Spinal cord (tissue), 10 donors: ENCODE measurements around the gene LCN10. TPM values are rescaled to one million over a fixed set of nuclear protein-coding genes. Genes with fewer than 3 reads are reported as not detected.
"Not testable (repeated sequence)": the region's sequence is repeated elsewhere in the genome, so short reads cannot be mapped to it uniquely, and the experiment has no call there.

Experiments used
- DNase-seq, 6 donors: peaks; one replicate each; pipeline versions ENCODE4 v3.0.0 to v3.0.0-alpha.2; 2013 to 2015; ENCODE audit warnings: low spot score in 6 of 6, low read depth in 4 of 6
- H3K27ac ChIP-seq: one replicate; pipeline ENCODE4 v1.5.1; 2013; ENCODE audit warnings: low read depth, low read length, control low read depth
- H3K27me3 ChIP-seq: one replicate; pipeline ENCODE4 v1.6.1; 2013; ENCODE audit warnings: low read length; ENCODE audit not compliant: control insufficient read depth, insufficient read depth
- H3K36me3 ChIP-seq: one replicate; pipeline ENCODE4 v1.6.1; 2013; ENCODE audit warnings: low read length; ENCODE audit not compliant: control insufficient read depth, insufficient read depth
- H3K4me1 ChIP-seq: one replicate; pipeline ENCODE4 v1.6.1; 2013; ENCODE audit warnings: low read length; ENCODE audit not compliant: control insufficient read depth, insufficient read depth
- H3K4me3 ChIP-seq: one replicate; pipeline ENCODE4 v1.5.1; 2013; ENCODE audit warnings: low read depth, low read length, control low read depth
- H3K9me3 ChIP-seq: one replicate; pipeline ENCODE4 v1.6.1; 2013; ENCODE audit warnings: low read length; ENCODE audit not compliant: control insufficient read depth, insufficient read depth
- WGBS: methylation state at CpG from one replicate; pipeline ENCODE4 v1.1.5; 2013; ENCODE audit warnings: missing lambda C conversion rate; ENCODE audit not compliant: insufficient coverage; 5-methylcytosine and 5-hydroxymethylcytosine counted together
- long read RNA-seq, 4 donors: transcript quantifications; one replicate each; lab custom pipeline, GENCODE V29; 2026
- polyA plus RNA-seq, 2 donors: library from polyadenylated mRNA; unstranded; fragments of 120-200 nt; gene quantifications; one replicate each; pipeline ENCODE4 v1.2.1, GENCODE V29; 2013; ENCODE audit not compliant: insufficient read length in 2 of 2
- total RNA-seq, 2 donors: library from RNA; depleted of rRNA in 1 of 2; stranded (reverse); fragments of 120-200 nt in 1 of 2; fragments of >200 nt in 1 of 2; gene quantifications; one replicate each; pipeline versions ENCODE4 v1.2.3 to v1.2.4, GENCODE V29; 2013 to 2014
- donor health status: healthy.

LCN10 gene
- total RNA-seq (not detected), polyA plus RNA-seq (not detected)
- long read RNA-seq, donor 1 = 0 reads
- long read RNA-seq, donor 2 = 0 reads
- long read RNA-seq, donor 3 = 0 reads
- long read RNA-seq, donor 4 = 0 reads

DNA sequence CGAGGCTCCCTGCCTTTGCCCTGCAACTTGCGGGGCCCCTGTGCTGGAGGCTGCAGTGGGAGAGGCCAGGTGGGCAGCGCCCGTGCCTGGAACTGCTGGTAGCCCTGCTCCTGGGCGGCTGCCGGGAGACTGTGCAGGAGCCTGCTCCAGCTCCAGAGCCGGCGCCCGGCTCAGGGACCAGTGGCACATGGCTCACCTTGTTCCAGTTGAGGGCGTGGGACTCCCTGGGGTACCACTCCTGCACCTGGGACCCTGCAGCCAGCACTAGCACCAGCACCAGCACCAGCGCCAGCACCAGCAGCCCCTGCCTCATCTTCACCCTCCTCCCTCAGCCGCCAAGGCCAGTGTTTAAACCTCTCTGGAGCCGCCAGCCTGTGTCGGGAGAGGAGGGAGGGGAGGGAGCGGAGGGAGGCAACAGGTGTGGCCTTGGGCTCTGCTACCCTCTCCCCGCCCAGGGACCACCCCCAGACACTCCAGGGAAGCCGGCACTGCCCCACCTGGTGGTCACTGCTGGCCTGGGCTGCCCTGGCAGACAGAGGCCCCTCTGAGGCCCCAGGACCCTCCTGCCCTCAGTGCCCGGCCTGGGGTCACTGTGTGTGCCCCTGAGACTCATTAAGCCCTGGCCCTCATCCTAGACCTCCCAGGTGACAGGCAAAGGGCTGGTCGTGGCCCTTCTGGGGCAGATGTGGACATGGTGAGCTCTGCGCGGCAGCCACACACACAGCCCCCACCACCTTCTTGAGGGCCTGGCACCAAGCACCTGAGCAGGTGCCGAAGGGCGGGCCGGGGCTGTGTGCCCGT, at the start of gene LCN10:
TSS of gene LCN10 (minus strand) at position 350 of the 801 bp plus-strand sequence. CDS start at position 313, 37 bp downstream.
- WGBS = 56% methylated on average over 16 of the region's 25 CpGs
- peaks cover 23% of the 10 kb centered on the region for H3K27me3 ChIP-seq
- H3K9me3 ChIP-seq = no peaks in the 10 kb centered on the region
- no peak for DNase-seq
- H3K36me3 ChIP-seq = peaks cover 3% of the 10 kb centered on the region
- no peak within 1 kb of the TSS for H3K4me3 ChIP-seq
- peaks cover 21% of the 10 kb centered on the region for H3K4me1 ChIP-seq
- no peak within 1 kb of the TSS for H3K27ac ChIP-seq

DNA sequence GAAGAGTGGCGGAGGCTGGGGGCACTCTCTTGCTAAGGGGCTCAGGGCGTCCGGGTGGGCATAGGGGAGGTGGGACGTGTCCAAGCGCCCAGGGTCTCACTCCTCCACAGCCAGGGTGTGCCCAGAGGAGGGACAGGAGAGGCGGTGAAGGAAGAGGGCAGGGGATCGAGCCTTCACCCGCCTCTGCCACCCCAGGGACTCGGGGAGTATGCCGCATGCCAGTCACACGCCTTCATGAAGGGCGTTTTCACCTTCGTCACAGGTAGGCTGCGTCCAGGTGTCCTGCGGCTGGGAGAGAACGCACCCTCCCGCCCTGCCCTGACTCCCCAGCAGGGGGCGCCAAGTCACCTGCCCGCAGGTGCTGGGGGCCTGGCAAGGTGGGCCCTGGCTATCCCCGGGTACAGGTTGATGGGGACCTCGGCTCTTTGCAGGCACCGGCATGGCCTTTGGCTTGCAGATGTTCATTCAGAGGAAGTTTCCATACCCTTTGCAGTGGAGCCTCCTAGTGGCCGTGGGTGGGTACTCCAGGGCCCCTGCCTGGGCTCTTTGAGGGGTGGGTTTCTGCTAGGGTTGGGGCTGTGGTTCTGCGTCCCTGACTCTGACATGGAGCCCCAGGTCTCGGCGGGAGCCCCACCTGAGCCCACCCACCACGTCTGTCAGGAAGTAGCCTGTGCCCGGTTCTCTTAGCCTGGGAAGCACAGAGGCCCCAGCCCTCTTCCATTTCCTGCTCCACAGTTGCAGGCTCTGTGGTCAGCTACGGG, 49.0 kb upstream of the LCN10 start:
- peak overlapping the region; percentile 95 for H3K27ac ChIP-seq
- H3K4me1 ChIP-seq = peaks cover 45% of the 10 kb centered on the region
- WGBS = 7% methylated on average over 27 of the region's 29 CpGs
- DNase-seq = no peak
- peaks cover 3% of the 10 kb centered on the region for H3K27me3 ChIP-seq
- peaks cover 26% of the 10 kb centered on the region for H3K36me3 ChIP-seq
- H3K9me3 ChIP-seq = no peaks in the 10 kb centered on the region
- peak overlapping the region; percentile 88 for H3K4me3 ChIP-seq

DNA sequence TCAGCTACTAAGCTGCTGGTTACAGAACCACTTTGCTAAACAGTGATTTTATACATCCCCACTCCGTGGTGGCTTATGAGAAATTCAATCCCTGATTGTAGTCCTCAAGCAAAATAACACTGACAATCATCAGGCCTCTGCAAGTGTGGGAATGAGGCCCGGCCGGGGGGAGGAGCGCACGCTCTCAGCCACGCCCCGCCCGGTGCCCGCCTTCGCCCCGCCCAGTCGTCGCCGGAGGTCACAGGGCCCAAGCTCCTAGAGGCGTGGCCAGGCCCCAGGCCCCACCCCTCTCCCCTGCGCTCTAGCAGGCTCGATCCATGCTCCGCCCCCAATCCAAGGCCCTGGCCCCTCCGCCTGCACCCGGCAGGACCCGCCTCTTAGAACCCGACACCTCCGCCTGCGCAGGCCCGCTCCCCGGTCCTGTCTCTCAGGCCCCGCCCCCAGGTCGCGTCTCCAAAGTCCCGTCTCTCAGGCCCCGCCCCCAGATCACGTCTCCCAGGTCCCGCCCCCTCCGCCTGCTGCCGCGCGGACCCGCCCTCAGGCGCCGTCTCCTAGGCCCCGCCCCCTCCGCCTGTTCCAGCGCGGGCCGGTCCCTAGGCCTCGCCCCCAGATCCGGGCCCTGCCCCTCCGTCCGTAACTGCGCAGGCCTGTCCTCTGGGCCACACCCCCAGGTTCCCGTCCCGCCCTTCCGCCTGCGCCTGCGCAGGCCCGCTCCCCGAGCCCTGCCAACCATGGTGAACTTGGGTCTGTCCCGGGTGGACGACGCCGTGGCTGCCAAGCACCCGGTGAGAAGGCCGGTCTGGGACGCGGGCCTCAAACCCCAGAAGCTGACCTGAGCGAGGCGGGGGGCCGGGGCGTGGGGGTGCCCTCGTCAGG, 48.1 kb upstream of the LCN10 start, which contains the start of gene TMEM141:
TSS of gene TMEM141 (plus strand) at position 705 of the 876 bp plus-strand sequence. CDS start at position 732, 27 bp downstream.
- DNase-seq = peak; percentile 85 to 100 (median 98)
- Histone ChIP-seq H3K9me3 (no peaks in the 10 kb centered on the region), H3K4me1 (peaks cover 39% of the 10 kb centered on the region), H3K36me3 (peaks cover 26% of the 10 kb centered on the region), H3K27me3 (no peaks in the 10 kb centered on the region), H3K27ac (peak within 1 kb of the TSS; percentile 95), H3K4me3 (peak within 1 kb of the TSS; percentile 88)
- under 1% methylated on average over 67 of the region's 70 CpGs for WGBS

DNA sequence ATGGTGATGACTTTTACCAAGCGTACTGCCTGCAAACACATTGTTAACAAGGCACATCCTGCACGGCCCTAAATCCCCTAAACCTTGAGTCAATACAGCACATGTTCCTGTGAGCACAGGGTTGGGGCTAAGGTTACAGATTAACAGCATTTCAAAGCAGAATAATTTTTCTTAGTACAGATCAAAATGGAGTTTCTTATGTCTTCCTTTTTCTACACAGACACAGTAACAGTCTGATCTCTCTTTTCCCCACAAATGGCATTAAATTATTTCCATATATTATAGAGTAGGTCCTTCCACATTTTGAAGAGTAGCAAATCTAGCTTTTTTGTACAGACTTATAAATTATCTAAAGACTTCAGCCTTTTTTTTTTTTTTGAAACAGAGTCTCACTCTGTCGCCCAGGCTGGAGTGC, 46.8 kb upstream of the LCN10 start:
- Histone ChIP-seq H3K9me3 (no peaks in the 10 kb centered on the region), H3K4me3 (no peak overlapping the region), H3K36me3 (peaks cover 24% of the 10 kb centered on the region), H3K4me1 (peaks cover 33% of the 10 kb centered on the region), H3K27me3 (no peaks in the 10 kb centered on the region), H3K27ac (no peak overlapping the region)
- 75% methylated on average over 2 of the region's 3 CpGs for WGBS
- no peak for DNase-seq

DNA sequence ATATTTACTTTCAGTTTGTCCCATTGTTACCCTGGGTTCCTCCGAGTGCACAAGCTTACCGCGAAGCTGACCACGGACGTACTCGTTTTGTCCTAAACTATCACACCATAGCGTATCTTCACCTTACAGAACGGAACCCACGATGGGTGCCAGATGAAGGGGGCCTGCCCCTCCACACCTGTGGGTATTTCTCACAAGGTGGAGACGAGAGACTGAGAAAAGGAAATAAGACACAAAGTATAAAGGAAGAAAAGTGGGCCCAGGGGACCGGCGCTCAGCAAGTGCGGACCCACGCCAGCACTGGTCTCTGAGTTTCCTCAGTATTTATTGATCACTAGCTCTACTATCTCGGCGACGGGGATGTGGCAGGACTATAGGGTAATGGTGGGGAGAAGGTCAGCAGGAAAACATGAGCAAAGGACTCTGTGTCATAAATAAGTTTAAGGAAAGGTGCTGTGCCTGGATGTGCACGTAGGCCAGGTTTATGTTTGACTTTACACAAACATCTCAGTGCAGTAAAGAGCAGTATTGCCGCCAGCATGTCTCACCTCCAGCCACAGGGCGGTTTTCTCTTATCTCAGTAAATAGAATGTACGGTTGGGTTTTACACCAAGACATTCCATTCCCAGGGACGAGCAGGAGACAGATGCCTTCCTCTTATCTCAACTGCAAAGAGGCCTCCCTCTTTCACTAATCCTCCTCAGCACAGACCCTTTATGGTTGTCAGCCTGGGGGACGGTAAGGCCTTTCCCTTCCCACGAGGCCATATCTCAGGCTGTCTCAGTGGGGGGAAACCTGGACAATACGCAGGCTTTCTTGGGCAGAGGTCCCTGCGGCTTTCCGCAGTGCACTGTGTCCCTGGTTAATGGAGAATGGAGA, 46.1 kb upstream of the LCN10 start:
- not testable (repeated sequence) for DNase-seq, H3K27ac ChIP-seq, H3K27me3 ChIP-seq

DNA sequence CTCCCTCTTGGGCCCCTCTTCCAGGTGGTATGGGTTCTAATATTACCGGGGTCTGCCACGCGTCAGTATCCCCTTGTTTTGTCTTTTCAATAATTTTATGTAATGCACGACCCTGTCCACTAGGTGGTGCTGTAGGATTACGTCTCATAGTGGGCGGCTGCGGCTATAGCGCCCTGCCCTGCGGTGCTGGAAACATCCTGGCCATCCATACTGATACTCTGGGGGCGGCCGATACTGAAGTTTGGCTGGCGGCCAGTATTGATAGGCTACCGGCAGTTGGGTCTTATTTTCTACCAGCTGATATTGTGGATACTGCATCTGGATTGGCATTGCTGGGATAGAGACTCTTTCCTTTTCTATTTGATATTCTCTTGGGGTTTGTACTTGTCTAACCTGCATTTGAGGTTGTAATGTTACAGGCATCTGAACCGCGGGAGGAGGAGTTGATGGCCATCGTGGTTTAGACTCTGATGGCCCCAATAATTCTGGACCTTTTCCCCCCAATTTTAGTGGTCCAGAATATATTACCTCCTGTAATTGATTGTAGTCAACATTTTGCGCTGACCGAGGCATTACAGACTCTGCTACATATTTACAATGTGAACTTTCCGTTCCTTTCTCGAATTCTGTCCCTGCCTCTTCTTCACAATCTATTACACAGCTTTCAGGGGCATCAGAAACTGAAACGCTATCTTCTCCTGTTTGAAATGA, 45.1 kb upstream of the LCN10 start:
- no peak overlapping the region for H3K4me3 ChIP-seq
- H3K36me3 ChIP-seq = peaks cover 7% of the 10 kb centered on the region
- no peaks in the 10 kb centered on the region for H3K9me3 ChIP-seq
- peaks cover 27% of the 10 kb centered on the region for H3K4me1 ChIP-seq
- peak in 3 of 6 donors; percentile 67 to 93 (median 90) for DNase-seq
- H3K27ac ChIP-seq = no peak overlapping the region
- WGBS = 0% methylated on average over 7 of the region's 21 CpGs
- no peaks in the 10 kb centered on the region for H3K27me3 ChIP-seq

More for the DNA sequence above, 46.1 kb upstream of the LCN10 start:
- H3K36me3 ChIP-seq = peaks cover 17% of the 10 kb centered on the region
- not testable (repeated sequence) for H3K9me3 ChIP-seq, H3K4me3 ChIP-seq
- peaks cover 33% of the 10 kb centered on the region for H3K4me1 ChIP-seq
- WGBS = 69% methylated on average over 5 of the region's 27 CpGs

DNA sequence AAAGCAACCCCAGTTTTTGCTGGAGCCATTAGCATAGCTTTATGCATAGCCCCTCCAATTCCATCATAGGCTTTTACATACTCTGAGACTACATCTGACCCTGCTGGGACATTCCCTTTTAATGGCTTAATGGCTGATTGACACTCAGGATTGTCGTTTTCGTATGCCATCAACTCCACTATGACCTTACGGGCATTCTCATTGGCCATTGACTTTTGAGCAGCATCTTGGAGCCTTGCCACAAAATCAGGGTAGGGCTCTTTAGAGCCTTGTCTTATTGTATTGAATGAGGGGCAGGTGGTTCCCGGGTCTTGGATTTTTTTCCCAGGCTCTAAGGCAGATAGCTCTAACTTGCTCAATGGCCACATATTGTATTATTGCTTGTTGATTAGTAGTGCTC, 44.2 kb upstream of the LCN10 start:
- WGBS = no CpG with 5 or more reads among the region's 4 CpGs

DNA sequence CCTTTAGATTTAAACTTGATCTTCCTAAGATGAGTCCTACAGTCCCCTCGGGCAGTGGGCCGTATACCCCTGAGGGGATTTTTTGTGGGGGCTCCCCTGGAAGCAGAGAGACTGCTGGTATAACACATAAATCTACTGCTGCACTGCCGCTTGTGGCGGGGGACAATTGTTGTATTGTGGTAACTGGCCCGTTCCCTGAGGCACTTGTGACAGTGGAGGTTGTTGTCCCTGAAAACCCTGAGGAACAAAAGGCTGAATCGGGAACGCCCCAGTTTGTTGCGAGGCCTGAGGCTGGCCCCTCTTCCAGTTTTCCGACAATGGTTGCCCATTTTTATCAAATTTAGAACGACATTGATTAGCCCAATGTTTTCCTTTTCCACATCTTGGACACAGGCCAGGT, 43.7 kb upstream of the LCN10 start:
- Histone ChIP-seq H3K27me3 (no peaks in the 10 kb centered on the region), H3K9me3 (no peaks in the 10 kb centered on the region), H3K27ac (no peak overlapping the region), H3K4me3 (no peak overlapping the region), H3K36me3 (no peaks in the 10 kb centered on the region), H3K4me1 (peaks cover 13% of the 10 kb centered on the region)
- WGBS = 39% methylated on average over 6 of the region's 10 CpGs
- no peak for DNase-seq

More for the DNA sequence above, 44.2 kb upstream of the LCN10 start:
- H3K4me3 ChIP-seq, H3K36me3 ChIP-seq, H3K27ac ChIP-seq, H3K27me3 ChIP-seq, H3K9me3 ChIP-seq: not testable (repeated sequence)
- DNase-seq = peak in 1 of 6 donors; percentile 33
- H3K4me1 ChIP-seq = peaks cover 18% of the 10 kb centered on the region
